Loucy (cell line): Measurements from ENCODE around the gene TECPR1.

Source experiments
- EZH2phosphoT487 ChIP-seq: fragments of 200-600 bp; IDR thresholded peaks from 2 replicates; pipeline ENCODE4 v1.6.1; 2018; ENCODE audit warnings: antibody characterized with exemption, mild to moderate bottlenecking, moderate library complexity, borderline replicate concordance
- TF ChIP-seq, protein P1 (sequence below): fragments of 200-600 bp; sonication (generic); conservative IDR thresholded peaks from 2 replicates; pipeline ENCODE4 v1.5.1; 2014; ENCODE audit warnings: mild to moderate bottlenecking, antibody characterized with exemption, low read length

DNA sequence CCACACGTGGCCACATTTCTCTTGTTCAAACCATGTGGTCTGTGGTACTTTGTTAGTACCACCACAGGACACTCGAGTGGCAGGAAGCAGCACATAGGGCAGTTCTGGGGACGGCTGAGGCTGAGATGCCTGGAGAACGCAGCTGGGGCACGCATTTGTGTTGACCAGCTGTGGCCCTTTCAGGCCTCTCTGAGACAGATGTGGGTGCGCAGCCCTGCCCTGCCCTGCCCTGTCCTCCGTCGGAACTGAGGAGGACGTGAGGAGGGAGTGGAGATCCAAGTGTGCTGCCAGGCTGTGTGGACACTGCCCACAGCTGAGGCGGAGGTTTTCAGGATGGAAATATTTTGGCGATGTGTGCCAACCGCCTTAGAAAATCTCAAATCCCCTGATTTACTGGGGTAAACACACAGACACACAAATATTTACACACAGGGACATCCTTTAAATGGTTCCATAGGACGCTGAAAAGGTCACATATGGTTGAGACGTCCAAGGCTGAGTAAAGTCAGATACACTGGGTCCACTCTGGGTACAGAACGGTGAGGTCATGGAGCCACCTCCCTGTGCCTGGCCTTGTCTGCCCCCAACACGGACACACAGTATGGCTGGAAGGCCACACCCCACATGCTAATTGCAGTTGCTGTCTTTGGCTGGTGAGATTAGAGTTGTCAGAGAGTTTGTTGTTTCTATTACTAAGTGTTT, 26.0 kb downstream of the TECPR1 start:
- TF ChIP-seq, protein P1, sequence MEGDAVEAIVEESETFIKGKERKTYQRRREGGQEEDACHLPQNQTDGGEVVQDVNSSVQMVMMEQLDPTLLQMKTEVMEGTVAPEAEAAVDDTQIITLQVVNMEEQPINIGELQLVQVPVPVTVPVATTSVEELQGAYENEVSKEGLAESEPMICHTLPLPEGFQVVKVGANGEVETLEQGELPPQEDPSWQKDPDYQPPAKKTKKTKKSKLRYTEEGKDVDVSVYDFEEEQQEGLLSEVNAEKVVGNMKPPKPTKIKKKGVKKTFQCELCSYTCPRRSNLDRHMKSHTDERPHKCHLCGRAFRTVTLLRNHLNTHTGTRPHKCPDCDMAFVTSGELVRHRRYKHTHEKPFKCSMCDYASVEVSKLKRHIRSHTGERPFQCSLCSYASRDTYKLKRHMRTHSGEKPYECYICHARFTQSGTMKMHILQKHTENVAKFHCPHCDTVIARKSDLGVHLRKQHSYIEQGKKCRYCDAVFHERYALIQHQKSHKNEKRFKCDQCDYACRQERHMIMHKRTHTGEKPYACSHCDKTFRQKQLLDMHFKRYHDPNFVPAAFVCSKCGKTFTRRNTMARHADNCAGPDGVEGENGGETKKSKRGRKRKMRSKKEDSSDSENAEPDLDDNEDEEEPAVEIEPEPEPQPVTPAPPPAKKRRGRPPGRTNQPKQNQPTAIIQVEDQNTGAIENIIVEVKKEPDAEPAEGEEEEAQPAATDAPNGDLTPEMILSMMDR, result no peak
- no peak for TF ChIP-seq EZH2phosphoT487
